Parathyroid adenoma (tissue), 2 donors: Measurements from ENCODE around the gene TRUB1.
"Not testable (repeated sequence)": the region's sequence is repeated elsewhere in the genome, so short reads cannot be mapped to it uniquely, and the experiment has no call there.

ENCODE experiments used
- H2AFZ ChIP-seq: fragments of 300-600 bp; sonication (generic); one replicate; pipeline ENCODE4 v1.7.0; 2017; ENCODE audit warnings: antibody characterized with exemption, mild to moderate bottlenecking
- H3K27ac ChIP-seq: fragments of 300-600 bp; sonication (generic); one replicate; pipeline ENCODE4 v1.7.0; 2017
- H3K27me3 ChIP-seq: fragments of 300-600 bp; sonication (generic); one replicate; pipeline ENCODE4 v1.7.0; 2017; ENCODE audit warnings: low read length; ENCODE audit not compliant: control insufficient read depth, insufficient read depth
- H3K36me3 ChIP-seq: fragments of 300-600 bp; sonication (generic); one replicate; pipeline ENCODE4 v1.7.0; 2017; ENCODE audit warnings: low read length; ENCODE audit not compliant: control insufficient read depth, insufficient read depth
- H3K4me1 ChIP-seq: fragments of 300-600 bp; sonication (generic); one replicate; pipeline ENCODE4 v1.7.0; 2017; ENCODE audit warnings: control low read depth
- H3K4me2 ChIP-seq: fragments of 300-600 bp; sonication (generic); one replicate; pipeline ENCODE4 v1.7.0; 2017; ENCODE audit warnings: low read length
- H3K4me3 ChIP-seq: fragments of 300-600 bp; sonication (generic); one replicate; pipeline ENCODE4 v1.7.0; 2017; ENCODE audit warnings: low read depth, low read length
- H3K79me2 ChIP-seq: fragments of 300-600 bp; sonication (generic); one replicate; pipeline ENCODE4 v1.7.0; 2017; ENCODE audit warnings: control low read depth
- H3K9ac ChIP-seq: fragments of 300-600 bp; sonication (generic); one replicate; pipeline ENCODE4 v1.7.0; 2017; ENCODE audit warnings: mild to moderate bottlenecking
- H3K9me3 ChIP-seq: fragments of 300-600 bp; sonication (generic); one replicate; pipeline ENCODE4 v1.7.0; 2017; ENCODE audit warnings: low read length; ENCODE audit not compliant: control insufficient read depth
- TF ChIP-seq, protein P1 (sequence below): fragments of 300-600 bp; sonication (generic); IDR thresholded peaks from one replicate; pipeline ENCODE4 v1.7.0; 2017; ENCODE audit warnings: antibody characterized with exemption, mild to moderate bottlenecking
- donor health status: primary hyperparathyroidism.

The TRUB1 gene

DNA sequence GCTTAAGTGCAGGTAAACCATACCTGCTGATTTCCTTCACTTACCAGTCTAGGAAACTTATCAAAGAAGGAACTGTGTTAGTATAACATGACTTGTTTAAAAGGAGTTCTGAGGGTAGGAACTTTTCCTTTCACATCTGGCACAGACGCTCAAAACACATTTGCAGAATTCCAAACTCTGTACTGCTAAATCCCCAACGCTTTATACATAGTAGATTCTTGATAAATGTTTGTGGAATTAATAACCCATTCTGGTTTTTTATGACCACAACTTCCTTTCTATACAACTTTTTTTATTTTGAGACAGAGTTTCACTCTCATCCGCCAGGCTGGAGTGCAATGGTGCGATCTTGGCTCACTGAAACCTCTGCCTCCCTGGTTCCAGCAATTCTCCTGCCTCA is 7.7 kb upstream of the TRUB1 start:
- Histone ChIP-seq H3K36me3 (no peaks in the 10 kb centered on the region), H3K4me1 (no peaks in the 10 kb centered on the region), H3K9me3 (no peaks in the 10 kb centered on the region), H3K27me3 (no peaks in the 10 kb centered on the region), H3K4me3 (no peak overlapping the region), H3K9ac (no peak overlapping the region), H2AFZ (no peak overlapping the region), H3K4me2 (no peak overlapping the region), H3K79me2 (no peaks in the 10 kb centered on the region), H3K27ac (no peak overlapping the region)
- TF ChIP-seq, protein P1, sequence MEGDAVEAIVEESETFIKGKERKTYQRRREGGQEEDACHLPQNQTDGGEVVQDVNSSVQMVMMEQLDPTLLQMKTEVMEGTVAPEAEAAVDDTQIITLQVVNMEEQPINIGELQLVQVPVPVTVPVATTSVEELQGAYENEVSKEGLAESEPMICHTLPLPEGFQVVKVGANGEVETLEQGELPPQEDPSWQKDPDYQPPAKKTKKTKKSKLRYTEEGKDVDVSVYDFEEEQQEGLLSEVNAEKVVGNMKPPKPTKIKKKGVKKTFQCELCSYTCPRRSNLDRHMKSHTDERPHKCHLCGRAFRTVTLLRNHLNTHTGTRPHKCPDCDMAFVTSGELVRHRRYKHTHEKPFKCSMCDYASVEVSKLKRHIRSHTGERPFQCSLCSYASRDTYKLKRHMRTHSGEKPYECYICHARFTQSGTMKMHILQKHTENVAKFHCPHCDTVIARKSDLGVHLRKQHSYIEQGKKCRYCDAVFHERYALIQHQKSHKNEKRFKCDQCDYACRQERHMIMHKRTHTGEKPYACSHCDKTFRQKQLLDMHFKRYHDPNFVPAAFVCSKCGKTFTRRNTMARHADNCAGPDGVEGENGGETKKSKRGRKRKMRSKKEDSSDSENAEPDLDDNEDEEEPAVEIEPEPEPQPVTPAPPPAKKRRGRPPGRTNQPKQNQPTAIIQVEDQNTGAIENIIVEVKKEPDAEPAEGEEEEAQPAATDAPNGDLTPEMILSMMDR: no peak

DNA sequence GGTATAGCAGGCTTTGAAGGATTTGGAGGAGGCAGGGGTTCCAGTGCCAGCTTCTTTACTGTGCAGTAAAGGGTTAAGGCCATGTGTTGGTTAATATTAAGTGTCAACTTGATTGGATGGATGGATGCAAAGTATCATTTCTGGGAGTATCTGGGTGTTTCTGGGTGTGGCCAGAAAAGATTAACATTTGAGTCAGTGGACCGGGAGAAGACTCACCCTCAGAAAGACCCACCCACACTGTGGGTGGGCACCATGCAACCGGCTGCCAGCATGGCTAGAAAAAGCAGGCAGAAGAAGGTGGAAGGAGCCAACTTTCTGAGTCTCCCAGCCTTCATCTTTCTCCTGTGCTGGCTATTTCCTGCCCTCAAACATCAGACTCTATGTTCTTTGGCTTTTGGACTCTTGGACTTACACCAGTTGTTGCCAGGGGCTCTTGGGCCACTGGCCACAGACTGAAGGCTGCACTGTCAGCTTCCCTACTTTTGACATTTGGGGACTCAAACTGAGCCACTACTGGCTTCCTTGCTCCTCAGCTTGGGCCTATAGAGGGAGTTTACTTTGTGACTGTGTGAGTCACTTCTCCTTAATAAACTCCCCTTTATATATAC is 6.8 kb upstream of the TRUB1 start:
- TF ChIP-seq, protein P1: no peak
- Histone ChIP-seq H3K4me3 (no peak overlapping the region), H3K79me2 (peaks cover 3% of the 10 kb centered on the region), H3K4me1 (no peaks in the 10 kb centered on the region), H3K36me3 (no peaks in the 10 kb centered on the region), H3K27me3 (no peaks in the 10 kb centered on the region), H2AFZ (no peak overlapping the region), H3K9ac (no peak overlapping the region), H3K4me2 (no peak overlapping the region), H3K27ac (no peak overlapping the region), H3K9me3 (no peaks in the 10 kb centered on the region)

DNA sequence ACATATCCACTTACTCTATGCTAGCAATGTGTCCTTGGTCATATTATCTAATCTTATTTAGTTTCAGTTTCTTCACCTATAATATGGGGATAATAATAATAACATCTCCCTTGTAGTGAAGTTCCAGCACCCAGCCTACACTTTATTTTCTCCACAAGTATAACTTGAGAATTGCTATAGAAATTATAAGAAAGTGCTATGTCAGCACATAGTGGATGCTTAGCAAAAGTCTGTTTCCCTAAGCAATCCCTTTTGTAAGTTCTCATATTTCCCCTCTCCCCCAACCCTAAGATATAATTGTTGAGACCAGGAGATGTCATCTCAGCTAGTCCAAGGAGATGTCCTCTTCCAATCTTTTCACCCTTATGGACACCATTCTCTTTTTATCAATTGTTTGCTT is 5.8 kb upstream of the TRUB1 start:
- Histone ChIP-seq H3K4me3 (no peak overlapping the region), H3K4me2 (no peak overlapping the region), H2AFZ (no peak overlapping the region), H3K27ac (no peak overlapping the region), H3K4me1 (no peaks in the 10 kb centered on the region), H3K36me3 (no peaks in the 10 kb centered on the region), H3K9me3 (no peaks in the 10 kb centered on the region), H3K27me3 (no peaks in the 10 kb centered on the region), H3K9ac (no peak overlapping the region), H3K79me2 (peaks cover 11% of the 10 kb centered on the region)
- TF ChIP-seq, protein P1: no peak

DNA sequence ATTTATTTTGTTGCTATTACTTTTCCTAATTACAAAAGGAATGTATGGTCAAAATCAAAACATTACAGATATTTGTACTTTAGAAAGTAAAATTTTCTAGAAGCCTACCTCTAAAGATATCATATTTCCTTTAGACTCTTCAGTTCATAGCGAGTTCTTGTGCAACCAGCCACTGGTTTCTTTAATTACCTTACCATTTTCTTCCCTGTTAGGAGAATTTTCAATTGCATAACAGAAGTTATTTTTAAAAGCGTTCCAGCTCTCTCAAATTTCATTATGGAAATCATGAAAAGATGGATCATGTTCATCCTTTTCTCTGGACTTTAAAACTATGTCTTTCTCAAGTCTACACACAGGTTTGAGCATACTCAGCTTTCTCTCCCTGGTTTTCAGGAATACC is 5.0 kb upstream of the TRUB1 start:
- no peaks in the 10 kb centered on the region for H3K27me3 ChIP-seq
- no peak overlapping the region for H3K9ac ChIP-seq
- TF ChIP-seq, protein P1: no peak
- peaks cover 14% of the 10 kb centered on the region for H3K79me2 ChIP-seq
- H3K4me3 ChIP-seq: no peak overlapping the region
- no peaks in the 10 kb centered on the region for H3K4me1 ChIP-seq
- no peaks in the 10 kb centered on the region for H3K36me3 ChIP-seq
- no peak overlapping the region for H3K27ac ChIP-seq
- H2AFZ ChIP-seq: no peak overlapping the region
- no peaks in the 10 kb centered on the region for H3K9me3 ChIP-seq
- H3K4me2 ChIP-seq: no peak overlapping the region

DNA sequence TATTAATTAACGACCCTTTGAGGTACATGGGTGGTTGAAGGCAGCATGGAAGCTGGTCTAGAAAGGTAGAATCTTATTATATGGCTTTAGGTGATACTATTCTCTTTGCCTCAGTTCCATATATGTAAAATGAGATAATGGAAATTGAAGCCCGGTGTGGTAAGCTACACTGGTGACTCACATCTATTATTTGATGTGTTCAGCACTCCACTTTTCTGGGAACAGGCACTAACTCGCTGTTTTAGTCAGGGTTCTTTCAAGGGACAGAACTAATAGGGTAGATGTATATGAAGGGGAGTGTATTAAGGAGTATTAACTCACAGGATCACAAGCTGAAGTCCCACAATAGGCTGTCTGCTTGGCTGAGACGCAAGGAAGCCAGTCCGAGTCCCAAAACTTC is 4.4 kb upstream of the TRUB1 start:
- Histone ChIP-seq H3K79me2 (peaks cover 18% of the 10 kb centered on the region), H3K27ac (no peak overlapping the region)

DNA sequence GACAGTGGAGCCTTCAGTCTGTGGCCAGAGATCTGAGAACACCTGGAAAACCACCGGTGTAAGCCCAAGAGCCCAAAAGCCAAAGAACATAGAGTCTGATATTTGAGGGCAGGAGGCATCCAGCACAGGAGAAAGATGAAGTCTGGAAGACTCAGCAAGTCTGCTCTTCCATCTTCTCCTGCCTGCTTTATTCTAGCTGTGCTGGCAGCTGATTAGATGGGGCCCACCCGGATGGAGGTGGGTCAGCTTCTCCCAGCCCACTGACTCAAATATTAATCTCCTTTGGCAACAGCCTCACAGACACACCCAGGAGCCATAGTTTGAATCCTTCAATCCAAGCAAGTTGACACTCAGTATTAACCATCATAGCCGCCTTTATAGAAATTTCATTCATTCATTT is 4.0 kb upstream of the TRUB1 start:
- H3K4me3 ChIP-seq, H3K9ac ChIP-seq, H3K27ac ChIP-seq, H3K27me3 ChIP-seq, H3K4me1 ChIP-seq, H2AFZ ChIP-seq, H3K9me3 ChIP-seq, H3K36me3 ChIP-seq, H3K4me2 ChIP-seq: not testable (repeated sequence)
- H3K79me2 ChIP-seq: peaks cover 19% of the 10 kb centered on the region

More for the DNA sequence above, 4.4 kb upstream of the TRUB1 start:
- H3K4me3 ChIP-seq: no peak overlapping the region
- TF ChIP-seq, protein P1: no peak
- H3K4me1 ChIP-seq: no peaks in the 10 kb centered on the region
- H3K4me2 ChIP-seq: no peak overlapping the region
- H2AFZ ChIP-seq: no peak overlapping the region
- H3K9me3 ChIP-seq: no peaks in the 10 kb centered on the region
- H3K27me3 ChIP-seq: no peaks in the 10 kb centered on the region
- H3K36me3 ChIP-seq: no peaks in the 10 kb centered on the region
- H3K9ac ChIP-seq: no peak overlapping the region
